Measurements from ENCODE around the gene OLA1.

- no peak for TF ChIP-seq CTCF (IDR thresholded peaks at IDR 0.05)
- TF ChIP-seq POLR2A (IDR thresholded peaks at IDR 0.05), result no peak
Observed at GRCh38 chr2:174218773-174219172, 29.6 kb downstream of the OLA1 start.

All from uterus (tissue), 2 donors.